GM19328 (cell line): ENCODE measurements around the gene MPHOSPH9.

Experiments used
- ATAC-seq: cut with Tn5 transposase; IDR thresholded peaks from one replicate; pipeline ENCODE4 v1.9.1; 2021; ENCODE audit warnings: mild to moderate bottlenecking, moderate library complexity; ENCODE audit not compliant: unreplicated experiment

The MPHOSPH9 gene, protein sequence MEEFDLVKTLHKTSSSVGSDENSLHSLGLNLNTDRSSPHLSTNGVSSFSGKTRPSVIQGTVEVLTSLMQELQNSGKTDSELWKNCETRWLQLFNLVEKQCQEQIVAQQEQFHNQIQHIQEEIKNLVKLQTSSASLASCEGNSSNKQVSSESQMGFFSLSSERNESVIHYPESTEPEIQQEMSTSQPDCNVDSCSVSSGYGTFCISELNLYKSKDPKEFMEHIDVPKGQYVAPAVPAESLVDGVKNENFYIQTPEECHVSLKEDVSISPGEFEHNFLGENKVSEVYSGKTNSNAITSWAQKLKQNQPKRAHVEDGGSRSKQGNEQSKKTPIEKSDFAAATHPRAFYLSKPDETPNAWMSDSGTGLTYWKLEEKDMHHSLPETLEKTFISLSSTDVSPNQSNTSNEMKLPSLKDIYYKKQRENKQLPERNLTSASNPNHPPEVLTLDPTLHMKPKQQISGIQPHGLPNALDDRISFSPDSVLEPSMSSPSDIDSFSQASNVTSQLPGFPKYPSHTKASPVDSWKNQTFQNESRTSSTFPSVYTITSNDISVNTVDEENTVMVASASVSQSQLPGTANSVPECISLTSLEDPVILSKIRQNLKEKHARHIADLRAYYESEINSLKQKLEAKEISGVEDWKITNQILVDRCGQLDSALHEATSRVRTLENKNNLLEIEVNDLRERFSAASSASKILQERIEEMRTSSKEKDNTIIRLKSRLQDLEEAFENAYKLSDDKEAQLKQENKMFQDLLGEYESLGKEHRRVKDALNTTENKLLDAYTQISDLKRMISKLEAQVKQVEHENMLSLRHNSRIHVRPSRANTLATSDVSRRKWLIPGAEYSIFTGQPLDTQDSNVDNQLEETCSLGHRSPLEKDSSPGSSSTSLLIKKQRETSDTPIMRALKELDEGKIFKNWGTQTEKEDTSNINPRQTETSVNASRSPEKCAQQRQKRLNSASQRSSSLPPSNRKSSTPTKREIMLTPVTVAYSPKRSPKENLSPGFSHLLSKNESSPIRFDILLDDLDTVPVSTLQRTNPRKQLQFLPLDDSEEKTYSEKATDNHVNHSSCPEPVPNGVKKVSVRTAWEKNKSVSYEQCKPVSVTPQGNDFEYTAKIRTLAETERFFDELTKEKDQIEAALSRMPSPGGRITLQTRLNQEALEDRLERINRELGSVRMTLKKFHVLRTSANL

DNA sequence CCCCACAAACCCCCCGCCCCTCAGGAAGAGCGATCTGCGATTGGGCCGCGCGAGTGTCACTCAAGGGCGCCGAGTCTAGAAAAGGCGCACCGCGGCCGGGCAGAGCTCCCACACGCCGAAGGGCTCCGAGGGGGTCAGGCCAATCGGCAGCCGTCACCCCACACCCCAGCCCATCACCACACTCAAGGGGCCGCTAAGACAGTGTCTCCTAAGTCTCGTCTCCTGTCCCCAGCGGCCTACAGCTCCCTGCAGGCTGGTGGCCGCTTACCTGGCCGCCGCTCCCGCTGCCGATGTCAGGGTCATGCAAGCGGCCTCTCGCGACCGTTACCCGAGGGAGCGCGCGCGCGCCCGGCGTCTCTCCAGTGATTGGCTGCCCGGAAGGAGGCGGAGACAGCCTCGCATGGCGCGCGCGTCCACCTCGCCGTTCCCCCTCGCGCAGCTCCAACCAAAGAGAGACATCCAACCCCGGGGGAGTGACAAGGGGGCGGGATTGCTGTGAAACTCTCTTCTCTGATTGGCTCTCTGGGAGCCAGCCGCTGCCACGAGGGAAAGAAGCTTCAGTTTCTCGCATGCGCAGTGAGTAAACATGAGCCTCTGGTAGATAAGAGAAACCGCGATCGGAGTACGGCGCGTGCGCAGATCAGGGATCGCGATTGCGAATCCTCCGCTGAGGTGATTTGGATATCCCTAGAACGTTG, at the start of gene MPHOSPH9, which contains the start of gene MTRFR:
MPHOSPH9 (minus strand) TSS at position 335 of the 698 bp plus-strand sequence. CDS start 2,777 bp downstream, outside the sequence.
MTRFR (plus strand) TSS at position 630 of the 698 bp plus-strand sequence. CDS start 20,239 bp downstream, outside the sequence.
- peak; percentile 84 for ATAC-seq

DNA sequence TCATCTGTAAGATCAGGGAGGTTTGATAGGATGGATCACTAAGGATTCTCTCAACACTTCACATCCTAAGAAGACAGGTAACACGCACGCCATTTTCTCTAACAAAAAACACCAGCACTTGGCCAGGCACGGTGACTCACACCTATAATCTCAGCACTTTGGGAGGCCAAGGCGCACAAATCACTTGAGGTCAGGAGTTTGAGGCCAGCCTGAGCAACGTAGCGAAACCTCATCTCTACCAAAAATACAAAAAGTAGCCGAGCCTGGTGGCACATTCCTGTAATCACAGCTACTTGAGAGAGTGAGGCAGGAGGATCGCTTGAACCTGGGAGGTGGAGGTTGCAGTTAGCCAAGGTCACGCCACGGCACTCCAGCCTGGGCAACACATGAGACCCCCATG, 49.2 kb upstream of the MPHOSPH9 start:
- no peak for ATAC-seq

DNA sequence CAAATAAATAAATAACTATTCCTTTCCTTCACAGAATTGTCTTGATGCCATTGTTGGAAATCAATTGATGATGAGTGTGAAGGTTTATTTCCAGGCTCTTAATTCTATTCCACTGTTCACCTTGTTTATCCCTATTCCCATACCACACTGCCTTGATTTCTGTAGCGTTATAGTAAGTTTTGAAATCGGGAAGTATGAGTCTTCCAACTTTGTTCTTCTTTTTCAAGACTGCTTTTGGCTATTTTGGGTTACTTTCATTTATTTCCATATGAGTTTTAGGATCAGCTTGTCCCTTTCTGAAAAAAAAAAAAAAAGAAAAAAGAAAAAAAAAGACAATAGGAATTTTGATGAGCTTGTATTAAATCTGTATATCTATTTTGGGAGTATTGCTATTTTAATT, 48.0 kb upstream of the MPHOSPH9 start:
- ATAC-seq = no peak

DNA sequence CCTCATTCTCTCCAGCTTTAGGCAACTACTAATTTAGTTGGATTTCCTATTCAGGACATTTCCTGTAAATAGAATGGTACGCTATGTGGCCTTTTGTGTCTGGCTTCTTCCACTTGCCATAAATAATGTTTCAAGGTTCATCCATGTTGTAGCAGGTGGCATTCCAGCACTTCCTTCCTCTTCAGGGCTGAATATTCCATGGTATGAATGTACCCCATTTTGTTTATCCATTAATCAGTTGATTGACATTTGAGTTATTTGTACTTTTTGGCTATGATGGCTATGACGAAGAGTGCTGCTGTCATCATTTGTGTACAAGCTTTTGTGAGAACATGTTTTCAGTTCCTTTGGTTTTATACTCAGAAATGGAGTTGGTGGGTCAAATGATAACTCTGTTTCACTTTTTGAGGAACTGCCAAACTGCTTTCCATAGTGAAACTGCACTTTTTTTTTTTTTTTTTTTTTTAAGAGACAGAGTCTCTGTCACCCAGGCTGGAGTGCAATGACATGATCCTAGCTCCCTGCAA, 45.2 kb upstream of the MPHOSPH9 start:
- ATAC-seq = no peak

DNA sequence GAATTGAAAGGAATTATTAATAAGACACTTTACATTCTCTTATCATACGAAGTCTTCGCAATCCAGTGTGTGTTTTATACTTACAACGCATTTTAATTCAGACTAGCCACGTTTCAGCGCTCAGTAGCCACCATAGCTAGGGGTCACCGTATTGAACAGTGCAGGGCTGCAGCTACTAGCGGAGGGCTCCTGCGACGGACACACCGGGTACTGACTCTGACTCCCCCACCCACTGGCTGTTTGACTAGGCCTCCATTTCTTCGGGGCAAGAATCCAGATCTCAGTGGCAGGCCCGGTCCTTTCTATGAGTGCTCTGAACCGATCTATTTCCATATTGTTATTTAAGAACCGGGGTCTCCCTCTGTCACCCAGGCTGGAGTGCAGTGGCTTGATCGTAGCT, 40.2 kb upstream of the MPHOSPH9 start:
- no peak for ATAC-seq

DNA sequence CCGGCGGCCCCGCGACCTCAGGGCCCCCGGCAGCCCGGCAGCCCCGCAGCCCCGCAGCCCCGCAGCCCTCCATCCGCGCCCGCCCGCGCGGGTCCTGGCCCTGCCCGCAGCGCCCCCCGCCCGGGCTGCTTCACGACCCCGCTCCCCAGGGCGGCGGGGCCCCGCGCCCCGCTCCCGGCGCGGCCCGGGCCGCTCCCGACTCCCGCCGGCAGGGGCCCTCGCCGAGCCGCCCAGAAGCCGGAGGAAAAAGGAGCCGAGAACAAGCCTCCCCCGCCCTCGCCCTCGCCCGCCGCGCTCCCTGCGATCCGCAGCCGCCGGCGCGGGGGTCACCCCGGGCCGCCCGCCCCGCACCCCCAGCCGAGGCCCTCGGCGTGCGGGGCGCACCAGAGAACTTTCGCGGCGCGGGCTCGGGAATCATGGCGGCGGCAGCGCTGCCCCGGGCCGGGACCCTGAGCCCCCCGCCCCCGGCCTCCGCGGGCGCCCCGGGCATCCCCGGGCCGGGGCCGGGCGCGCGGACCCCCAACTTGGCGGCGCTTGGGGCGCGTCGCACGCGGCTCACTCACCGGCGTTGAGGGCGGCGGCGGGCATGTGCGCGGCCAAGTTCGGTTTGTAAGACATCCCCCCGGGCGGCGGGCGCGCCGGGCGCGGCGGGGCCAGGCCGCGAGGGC, 38.2 kb upstream of the MPHOSPH9 start:
- no peak for ATAC-seq

DNA sequence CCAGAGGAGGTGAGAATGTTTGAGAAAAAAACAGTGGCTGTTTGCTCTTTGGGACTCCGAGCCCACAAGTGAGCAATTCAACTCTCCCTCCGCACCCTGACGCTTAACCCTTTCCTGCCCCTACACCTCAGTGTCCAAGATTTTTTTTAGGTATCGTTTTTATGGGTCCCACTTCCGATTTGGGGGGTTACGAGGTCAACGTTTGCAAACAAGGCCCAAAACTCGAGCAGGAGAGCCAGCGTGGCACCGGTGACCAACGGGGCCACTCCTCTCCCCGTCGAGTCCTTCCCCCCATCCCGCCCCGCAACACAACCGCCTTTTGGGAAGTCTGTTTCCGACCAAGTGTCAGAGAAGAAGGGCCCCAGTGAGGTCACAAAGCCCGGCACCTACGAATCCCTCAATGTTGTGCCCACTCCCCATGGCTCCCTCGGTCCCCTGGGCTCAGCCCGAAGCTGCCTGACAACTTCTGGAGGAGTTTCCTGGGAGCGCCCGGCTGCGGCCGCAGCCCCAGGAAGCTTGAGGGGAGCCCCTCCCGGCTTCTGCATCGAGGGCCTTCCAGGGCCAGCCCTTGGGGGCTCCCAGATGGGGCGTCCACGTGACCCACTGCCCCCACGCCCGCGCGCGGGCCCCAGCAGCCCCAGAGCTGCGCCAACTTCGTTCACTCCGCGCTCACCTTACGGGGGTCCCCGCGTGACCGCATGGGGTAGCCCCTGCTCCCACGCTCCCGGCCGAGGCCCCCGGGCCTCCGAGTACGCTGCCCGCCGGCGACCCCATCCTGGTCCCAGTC, 37.5 kb upstream of the MPHOSPH9 start:
- no peak for ATAC-seq

DNA sequence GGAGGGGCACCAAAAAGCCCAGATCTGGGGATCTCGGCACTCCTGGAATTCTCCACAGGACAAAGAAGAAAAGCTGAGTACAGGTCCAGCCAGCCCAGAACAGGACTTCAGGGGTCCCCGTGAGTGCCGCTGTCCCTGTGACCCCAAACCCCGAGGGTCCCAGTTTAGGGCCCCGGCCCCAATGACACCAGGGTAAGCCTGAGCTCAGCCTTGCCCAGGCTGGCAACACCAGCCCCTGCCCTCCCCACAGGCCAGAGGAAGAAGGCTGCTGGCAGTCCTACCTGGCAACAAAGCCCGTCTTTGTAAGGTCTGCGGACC, 36.9 kb upstream of the MPHOSPH9 start:
- ATAC-seq = no peak

DNA sequence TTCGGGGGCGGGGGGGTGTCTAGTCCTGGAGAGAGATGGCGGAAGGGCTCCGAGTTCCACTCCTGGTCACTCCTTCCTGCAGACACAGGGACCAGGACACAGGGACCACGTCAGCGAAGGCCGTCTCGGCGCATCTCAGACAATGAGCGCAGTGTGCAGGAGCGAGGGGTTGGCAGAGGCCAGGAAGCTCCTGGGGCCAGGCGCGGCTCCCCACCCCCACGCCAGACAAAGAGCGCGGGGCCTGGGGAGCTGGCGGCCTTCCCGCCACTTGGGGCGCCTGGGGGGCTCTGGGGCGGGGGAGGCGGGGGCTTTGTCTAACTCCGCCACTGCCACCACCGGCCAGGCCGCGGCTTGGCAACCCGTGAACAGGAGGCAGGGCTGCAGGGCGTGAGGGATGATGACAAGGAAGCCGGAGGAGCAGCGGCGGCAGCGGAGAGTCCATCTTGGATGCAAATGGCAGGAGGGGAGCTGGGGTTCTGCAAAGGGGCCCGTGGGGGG, 36.5 kb upstream of the MPHOSPH9 start:
- ATAC-seq = no peak

DNA sequence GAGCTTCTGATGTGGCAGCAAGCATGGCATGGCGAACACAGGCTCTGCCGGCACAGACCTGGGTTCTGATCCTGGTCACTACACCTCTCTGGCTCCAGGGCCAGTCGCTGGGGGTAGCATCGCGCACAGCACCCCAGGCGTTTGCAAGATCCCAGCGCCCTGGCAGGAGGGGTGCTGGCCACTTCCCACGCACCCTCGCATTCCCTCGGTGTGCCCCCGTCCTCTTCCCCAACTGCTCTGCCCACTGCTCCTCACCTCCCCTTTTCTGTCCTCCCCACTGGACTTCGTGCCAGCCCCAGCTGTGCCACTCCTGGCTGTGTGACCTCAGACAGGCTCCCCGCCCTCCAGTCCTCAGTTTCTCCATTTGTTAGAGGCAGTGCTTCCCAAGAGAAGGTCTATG, 35.9 kb upstream of the MPHOSPH9 start:
- no peak for ATAC-seq

DNA sequence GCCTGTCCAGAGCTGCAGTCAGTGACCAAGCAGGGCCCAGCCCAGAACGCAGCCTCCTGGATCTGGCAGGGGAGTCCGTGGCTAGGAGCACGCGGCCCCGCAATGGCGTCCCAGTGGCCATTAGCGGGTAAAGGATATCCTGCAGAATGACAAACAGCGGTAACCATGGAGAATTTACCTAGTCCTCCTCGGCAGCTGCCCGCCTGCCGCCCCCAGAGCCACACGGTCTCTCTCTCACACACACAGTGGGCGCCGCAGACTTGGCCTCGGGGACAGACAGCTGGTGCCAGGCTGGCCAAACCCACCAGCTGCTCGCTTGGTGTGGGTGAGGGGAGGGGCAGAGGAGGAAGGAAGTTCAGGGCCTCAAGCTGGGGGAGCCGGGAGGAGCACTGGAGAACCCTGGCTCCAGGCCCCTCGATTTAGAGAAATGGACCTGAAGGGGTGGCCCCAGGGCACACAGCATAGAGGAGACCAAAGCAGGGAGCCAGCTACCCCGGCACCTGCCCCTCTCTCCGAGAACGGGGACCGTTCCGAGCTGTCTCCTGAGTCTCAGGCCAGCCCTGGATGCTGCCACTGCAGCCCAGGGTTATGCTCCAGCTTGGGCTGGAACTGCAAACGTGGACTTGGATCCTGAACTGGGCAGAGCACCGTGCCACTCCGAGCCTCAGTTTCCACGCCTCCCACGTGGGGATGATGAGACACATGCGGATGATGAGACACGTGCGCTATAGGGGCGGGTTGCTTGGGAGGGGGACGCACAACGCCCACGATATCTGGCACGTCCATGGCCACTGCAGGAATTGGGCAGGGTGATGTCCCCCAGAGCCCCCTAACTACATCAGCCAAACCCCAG, 35.3 kb upstream of the MPHOSPH9 start:
- no peak for ATAC-seq

DNA sequence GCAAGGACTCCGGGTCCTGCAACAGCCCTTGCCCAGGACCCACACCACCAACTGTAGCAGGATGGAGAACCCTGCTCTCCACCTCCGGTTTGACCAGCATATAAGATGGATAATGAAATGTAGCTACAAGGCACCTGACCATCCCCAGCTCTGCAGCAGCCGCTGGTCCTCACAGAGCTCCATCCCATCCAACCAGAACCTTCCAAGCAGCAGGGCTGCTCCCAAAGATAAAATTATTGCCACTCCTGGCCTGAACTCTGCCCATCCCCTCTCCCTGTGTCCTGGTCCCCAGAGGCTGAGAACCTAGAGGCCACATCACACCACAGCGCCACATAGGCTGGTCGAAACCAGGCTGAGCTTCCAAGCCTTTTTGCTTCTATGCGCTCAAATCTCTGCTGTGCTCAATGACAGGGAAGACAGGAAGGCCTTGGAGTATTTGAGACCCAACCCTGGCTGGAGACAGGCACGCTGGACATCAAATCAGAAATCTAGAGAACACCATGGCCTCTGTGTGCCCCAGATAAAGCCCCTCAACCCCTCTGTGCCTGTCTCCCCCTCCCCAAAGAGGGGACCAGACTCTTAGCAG, 34.5 kb upstream of the MPHOSPH9 start:
- no peak for ATAC-seq

DNA sequence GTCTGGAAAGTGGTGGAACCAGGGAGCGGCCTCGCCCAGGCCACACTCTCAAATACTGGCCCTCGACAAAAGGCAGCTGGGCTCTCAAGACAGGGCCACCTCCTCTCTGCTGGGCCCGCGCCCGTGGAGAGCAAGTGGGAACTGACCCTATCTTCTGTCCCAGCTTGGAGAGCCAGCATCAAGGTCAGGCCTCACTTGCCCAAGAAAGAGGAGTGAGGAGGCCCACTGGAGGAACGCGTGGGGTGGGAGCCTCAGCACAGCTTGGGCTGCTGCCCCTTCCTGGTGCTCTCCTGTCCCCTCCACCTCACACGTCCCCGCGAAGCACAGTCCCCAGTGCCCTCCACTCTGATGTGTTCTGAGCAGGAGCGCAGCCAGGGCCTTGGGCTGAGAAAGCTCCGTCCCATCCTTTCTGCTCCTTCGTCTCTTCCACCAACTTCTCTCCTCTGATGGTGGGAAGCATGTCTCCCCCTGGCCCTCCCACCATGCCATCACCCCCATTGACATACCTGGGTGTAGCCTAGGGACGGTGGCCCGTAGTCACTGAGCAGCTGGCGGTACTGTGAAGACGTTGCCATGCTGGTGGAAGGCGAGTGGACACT, 33.8 kb upstream of the MPHOSPH9 start:
- no peak for ATAC-seq

DNA sequence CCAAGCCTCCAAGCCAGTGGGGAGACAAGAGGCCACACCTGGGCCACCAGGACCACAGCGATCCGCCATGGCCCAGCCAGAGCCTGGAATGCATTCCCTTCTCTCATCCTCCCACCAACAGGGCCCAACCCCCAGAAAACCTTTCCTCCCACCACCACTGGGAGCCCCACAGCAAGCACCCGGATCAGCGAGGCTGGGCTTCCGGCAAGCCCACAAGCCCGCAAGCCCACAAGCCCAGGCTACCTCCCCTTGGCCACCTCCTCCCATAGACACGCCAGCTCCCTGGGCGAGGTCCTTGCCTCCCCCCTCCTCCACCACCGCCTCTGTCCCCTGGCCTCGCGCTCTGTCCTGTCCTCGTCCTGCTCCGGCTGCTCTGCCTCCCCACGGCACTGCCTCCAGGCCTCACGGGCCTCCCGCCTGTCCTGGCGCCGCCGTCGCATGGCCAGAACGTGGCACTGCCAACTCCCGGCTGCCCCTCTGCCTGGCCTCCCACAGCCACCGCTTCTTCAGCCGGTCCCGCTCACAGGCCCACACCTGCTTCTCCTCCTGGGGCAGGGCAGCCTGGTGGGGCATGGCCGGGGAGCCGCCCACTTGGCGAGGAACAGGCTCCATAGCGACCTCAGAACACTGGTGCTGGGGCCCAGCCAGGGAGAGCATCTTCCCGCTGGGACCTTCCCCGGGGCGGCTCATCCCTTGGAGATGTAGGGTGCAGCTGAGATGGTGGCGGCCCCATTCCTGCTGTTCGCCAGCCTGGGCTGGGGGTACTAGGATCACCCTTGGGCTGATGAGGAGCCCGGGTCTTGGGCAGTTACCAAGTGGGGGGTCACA, 33.1 kb upstream of the MPHOSPH9 start:
- no peak for ATAC-seq

DNA sequence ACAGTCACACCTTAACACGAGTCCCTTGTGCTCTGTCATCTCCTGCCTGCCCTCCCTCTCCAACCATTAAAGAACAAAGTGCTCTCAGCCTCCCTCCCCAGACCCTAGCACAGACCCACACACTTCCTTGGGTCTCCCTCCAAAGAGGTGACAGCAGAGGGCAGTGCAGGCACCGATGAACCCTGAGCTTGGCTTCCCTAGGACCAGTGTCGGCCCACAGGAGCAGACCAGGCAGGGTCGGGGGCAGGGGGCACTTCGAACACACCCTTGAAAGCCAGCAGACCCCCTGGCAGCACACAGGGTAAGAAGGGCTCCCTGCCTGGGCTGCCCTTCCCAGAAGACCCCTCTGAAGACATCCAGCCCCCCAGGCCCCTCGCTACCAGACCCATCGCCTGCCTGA, 31.7 kb upstream of the MPHOSPH9 start:
- ATAC-seq = no peak

DNA sequence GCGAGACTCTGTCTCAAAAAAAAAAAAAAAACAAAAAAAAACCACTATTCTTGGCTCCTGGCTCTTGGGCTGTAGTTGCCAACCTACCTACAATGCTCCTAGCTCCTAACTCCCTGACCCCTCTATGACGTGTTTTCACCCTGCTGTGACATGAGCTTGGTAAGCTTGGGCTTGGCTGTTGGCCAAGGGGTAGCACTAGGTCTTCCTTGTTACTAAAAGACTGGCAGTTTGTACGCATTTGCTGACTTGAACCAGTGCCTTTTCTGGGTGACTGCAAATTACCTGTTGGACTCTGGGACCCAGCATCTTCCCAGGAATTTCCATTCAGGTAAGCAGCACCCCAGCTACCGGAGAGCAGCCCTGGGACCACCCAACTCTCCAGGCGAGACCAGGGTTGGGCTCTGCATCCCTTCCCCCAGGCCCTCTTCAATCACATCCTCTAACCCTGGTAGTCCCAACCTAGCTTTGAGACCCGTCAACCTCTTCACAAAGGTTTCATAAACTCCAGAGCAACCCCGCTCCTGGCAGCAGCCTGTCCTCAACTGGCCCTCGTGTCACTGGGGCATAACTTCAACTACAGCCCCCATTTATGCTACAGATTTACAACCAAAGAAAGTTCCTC, 30.4 kb upstream of the MPHOSPH9 start:
- no peak for ATAC-seq
